H1 (cell line): ENCODE data around the gene NFE2L2. TPM values are rescaled to one million over a fixed set of nuclear protein-coding genes. Genes with fewer than 3 reads are reported as not detected.

Experiments
- CTCF ChIA-PET: fragments of 300-600 bp; sonication (Branson Sonifier 250); formaldehyde crosslinking; loops from one replicate; lab custom pipeline; 2021; ENCODE audit not compliant: partially characterized antibody; lab: Charles Lee
- POLR2A ChIA-PET: fragments of 300-600 bp; sonication (Branson Sonifier 250); formaldehyde crosslinking; loops from one replicate; lab custom pipeline; 2021; ENCODE audit warnings: inconsistent platforms; ENCODE audit not compliant: partially characterized antibody; lab: Charles Lee
- DNase-seq, 2 experiments: peaks; one replicate each; pipeline versions ENCODE4 v3.0.0 to v3.0.0-alpha.2; 2010 to 2022; ENCODE audit warnings: low spot score in 2 of 2, low read depth in 1 of 2, mixed read lengths in 1 of 2
- FAIRE-seq: peaks from 2 replicates; lab custom pipeline; 2011; peaks lifted over from hg19 to GRCh38; lab: Jason Lieb, UNC
- H2AFZ ChIP-seq: 2 replicates; pipeline ENCODE4 v1.8.1; 2012; ENCODE audit warnings: low read length, inconsistent platforms
- H2AK5ac ChIP-seq: 2 replicates; pipeline ENCODE4 v1.6.1; 2013; ENCODE audit warnings: low read depth, low read length
- H2BK120ac ChIP-seq: replicated peaks from 2 replicates; pipeline ENCODE3; 2013; ENCODE audit warnings: low read depth, low read length, inconsistent platforms
- H2BK12ac ChIP-seq: 2 replicates; pipeline ENCODE4 v1.6.1; 2013; ENCODE audit warnings: low read depth, low read length
- H2BK15ac ChIP-seq: 2 replicates; pipeline ENCODE4 v1.6.1; 2013; ENCODE audit warnings: low read length
- H2BK20ac ChIP-seq: 2 replicates; pipeline ENCODE4 v1.6.1; 2013; ENCODE audit warnings: low read length
- H2BK5ac ChIP-seq: 2 replicates; pipeline ENCODE4 v1.6.1; 2013; ENCODE audit warnings: low read depth, low read length
- H3K14ac ChIP-seq: 2 replicates; pipeline ENCODE4 v1.6.1; 2013; ENCODE audit warnings: inconsistent platforms; ENCODE audit not compliant: insufficient read length
- H3K18ac ChIP-seq: 2 replicates; pipeline ENCODE4 v1.6.1; 2013; ENCODE audit warnings: low read length; ENCODE audit errors: extremely low read depth
- H3K23ac ChIP-seq: 2 replicates; pipeline ENCODE4 v1.6.1; 2013; ENCODE audit warnings: inconsistent platforms; ENCODE audit not compliant: insufficient read length
- H3K23me2 ChIP-seq: 2 replicates; pipeline ENCODE4 v1.6.1; 2013; ENCODE audit warnings: low read depth, low read length
- H3K27ac ChIP-seq: 2 replicates; pipeline ENCODE4 v1.6.1; 2011; ENCODE audit warnings: low read depth, low read length, inconsistent platforms
- H3K27me3 ChIP-seq, 4 experiments: replicated peaks in 1 of 4; 1 replicate in 1 of 4; 2 replicates in 3 of 4; pipeline versions ENCODE4 v1.6.1 to v1.8.1; 2011 to 2013; ENCODE audit warnings: low read length in 3 of 4, mild to moderate bottlenecking in 3 of 4, inconsistent platforms in 2 of 4, mixed read lengths in 2 of 4, moderate library complexity in 1 of 4; ENCODE audit not compliant: control insufficient read depth in 3 of 4, insufficient read depth in 3 of 4; ENCODE audit errors: extremely low read depth in 1 of 4
- H3K36me3 ChIP-seq, 4 experiments: 2 replicates each; pipeline versions ENCODE4 v1.6.1 to v1.8.1; 2011 to 2013; ENCODE audit warnings: mild to moderate bottlenecking in 4 of 4, low read length in 3 of 4, moderate library complexity in 2 of 4, control low read depth in 1 of 4, inconsistent platforms in 1 of 4; ENCODE audit not compliant: insufficient read depth in 4 of 4, control insufficient read depth in 2 of 4
- H3K4ac ChIP-seq: replicated peaks from 2 replicates; pipeline ENCODE3; 2013; ENCODE audit warnings: low read length, low read depth, mixed read lengths, inconsistent platforms; ENCODE audit not compliant: insufficient read length
- H3K4me1 ChIP-seq, 4 experiments: replicated peaks in 1 of 4; 1 replicate in 1 of 4; 2 replicates in 3 of 4; pipeline versions ENCODE4 v1.6.1 to v1.8.1; 2011 to 2013; ENCODE audit warnings: low read length in 3 of 4, inconsistent platforms in 2 of 4, mixed read lengths in 1 of 4; ENCODE audit not compliant: insufficient read depth in 4 of 4, control insufficient read depth in 3 of 4
- H3K4me2 ChIP-seq, 2 experiments: 2 replicates each; pipeline versions ENCODE4 v1.6.1 to v1.8.1; 2011 to 2013; ENCODE audit warnings: low read depth in 2 of 2, low read length in 2 of 2, control low read depth in 1 of 2, inconsistent platforms in 1 of 2, mild to moderate bottlenecking in 1 of 2; ENCODE audit not compliant: insufficient read depth in 1 of 2
- H3K4me3 ChIP-seq, 4 experiments: fragments of 200-600, 300-600 bp in 1 of 4; sonication (generic), shearing (Covaris generic), sonication (Bioruptor Twin) in 1 of 4; 2 replicates each; pipeline versions ENCODE4 v1.5.1 to v1.8.1; 2011 to 2016; ENCODE audit warnings: low read length in 4 of 4, low read depth in 3 of 4, control low read depth in 2 of 4, inconsistent platforms in 2 of 4, mild to moderate bottlenecking in 2 of 4, mixed read lengths in 1 of 4, moderate library complexity in 1 of 4; ENCODE audit not compliant: insufficient read depth in 2 of 4; ENCODE audit errors: extremely low read depth in 1 of 4
- H3K56ac ChIP-seq: replicated peaks from 2 replicates; pipeline ENCODE3; 2013; ENCODE audit warnings: low read depth, mild to moderate bottlenecking, mixed read lengths, low read length, inconsistent platforms; ENCODE audit not compliant: insufficient read length
- H3K79me1 ChIP-seq: 2 replicates; pipeline ENCODE4 v1.6.1; 2013; ENCODE audit warnings: low read depth, low read length, control low read depth
- H3K79me2 ChIP-seq, 2 experiments: 2 replicates each; pipeline versions ENCODE4 v1.6.1 to v1.8.1; 2012 to 2013; ENCODE audit warnings: low read length in 2 of 2, mild to moderate bottlenecking in 2 of 2, inconsistent platforms in 1 of 2; ENCODE audit not compliant: insufficient read depth in 2 of 2, control insufficient read depth in 1 of 2
- H3K9ac ChIP-seq, 4 experiments: replicated peaks in 1 of 4; 1 replicate in 1 of 4; 2 replicates in 3 of 4; pipeline versions ENCODE4 v1.6.1 to v1.8.1; 2011 to 2013; ENCODE audit warnings: low read depth in 3 of 4, low read length in 3 of 4, control low read depth in 2 of 4, mild to moderate bottlenecking in 2 of 4, moderate library complexity in 2 of 4, inconsistent platforms in 1 of 4; ENCODE audit errors: extremely low read depth in 1 of 4
- H3K9me3 ChIP-seq, 2 experiments: 2 replicates each; pipeline versions ENCODE4 v1.6.1 to v1.8.1; 2012 to 2013; ENCODE audit warnings: mild to moderate bottlenecking in 2 of 2, moderate library complexity in 2 of 2, control low read depth in 1 of 2, inconsistent platforms in 1 of 2, low read depth in 1 of 2, low read length in 1 of 2, mixed read lengths in 1 of 2; ENCODE audit not compliant: insufficient read depth in 2 of 2
- H4K20me1 ChIP-seq, 2 experiments: replicated peaks in 1 of 2; 2 replicates each; pipeline versions ENCODE3 to v1.8.1; 2011 to 2013; ENCODE audit warnings: inconsistent platforms in 2 of 2, low read length in 2 of 2, mild to moderate bottlenecking in 1 of 2; ENCODE audit not compliant: insufficient read depth in 2 of 2, control insufficient read depth in 1 of 2
- H4K5ac ChIP-seq: 2 replicates; pipeline ENCODE4 v1.6.1; 2013; ENCODE audit warnings: low read length, low read depth, mixed read lengths, inconsistent platforms; ENCODE audit not compliant: insufficient read length
- H4K8ac ChIP-seq: 2 replicates; pipeline ENCODE4 v1.8.0; 2013; ENCODE audit warnings: mild to moderate bottlenecking, moderate library complexity, low read length, inconsistent platforms; ENCODE audit not compliant: insufficient read depth; ENCODE audit errors: extremely low read depth
- H4K91ac ChIP-seq: replicated peaks from 2 replicates; pipeline ENCODE3; 2013; ENCODE audit warnings: low read length, mixed read lengths, inconsistent platforms; ENCODE audit not compliant: insufficient read length
- CHD1 ChIP-seq: IDR thresholded peaks from 2 replicates; pipeline ENCODE4 v1.6.1; 2012; ENCODE audit warnings: low read depth, low read length, improper control_type of control experiment
- CTBP2 ChIP-seq: IDR thresholded peaks from 2 replicates; pipeline ENCODE4 v1.7.0; 2011; ENCODE audit warnings: borderline replicate concordance, mild to moderate bottlenecking, moderate library complexity, mixed read lengths, low read length; ENCODE audit not compliant: insufficient read depth, insufficient read length
- EZH2 ChIP-seq: fragments of 200-600 bp; sonication (generic); IDR thresholded peaks from 2 replicates; pipeline ENCODE4 v1.7.1; 2012; ENCODE audit warnings: low read depth, mild to moderate bottlenecking, moderate library complexity, low read length, inconsistent platforms; ENCODE audit not compliant: severe bottlenecking
- HDAC2 ChIP-seq, 2 experiments: fragments of 300-600 bp in 1 of 2; sonication (generic) in 1 of 2; IDR thresholded peaks; 2 replicates each; pipeline ENCODE4 v1.6.1; 2011 to 2012; ENCODE audit warnings: low read depth in 2 of 2, low read length in 2 of 2, mild to moderate bottlenecking in 2 of 2, moderate library complexity in 2 of 2, borderline replicate concordance in 1 of 2, inconsistent platforms in 1 of 2
- JUN ChIP-seq: IDR thresholded peaks from 2 replicates; pipeline ENCODE4 v1.6.1; 2011; ENCODE audit warnings: low read depth, mild to moderate bottlenecking, improper control_type of control experiment, low read length
- RFX5 ChIP-seq: IDR thresholded peaks from 2 replicates; pipeline ENCODE4 v1.6.1; 2011; ENCODE audit warnings: low read depth, low read length, improper control_type of control experiment, borderline replicate concordance
- SP1 ChIP-seq: IDR thresholded peaks from 2 replicates; pipeline ENCODE4 v1.6.1; 2011; ENCODE audit warnings: low read depth, low read length
- WGBS, 2 experiments: shearing (Covaris generic) in 1 of 2; methylation state at CpG; one replicate each; pipeline versions ENCODE4 v1.1.6 to v1.1.7; 2013 to 2015; ENCODE audit warnings: low lambda C conversion rate in 2 of 2, mixed read lengths in 2 of 2, inconsistent platforms in 1 of 2, low coverage in 1 of 2, missing lambda C conversion rate in 1 of 2; ENCODE audit not compliant: insufficient replicate concordance in 2 of 2, insufficient coverage in 1 of 2, insufficient read length in 1 of 2; ENCODE audit errors: extremely low coverage in 1 of 2, missing lambda C conversion rate in 1 of 2; 5-methylcytosine and 5-hydroxymethylcytosine counted together
- polyA plus RNA-seq, 7 experiments: library from polyadenylated mRNA; depleted of rRNA in 3 of 7; stranded (reverse) in 5 of 7; unstranded in 2 of 7; fragments of >200 nt in 5 of 7; fragments of 200-250 nt in 2 of 7; gene quantifications; 1 replicate in 5 of 7; 2 replicates in 1 of 7; 4 replicates in 1 of 7; pipeline versions ENCODE4 v1.2.1 to v1.2.3, GENCODE V29; 2011 to 2013; ENCODE audit warnings: missing spikeins in 2 of 7, mixed read lengths in 2 of 7
- total RNA-seq: library from RNA; stranded (reverse); fragmentation: NEBNext Ultra II Directional; extraction: Animal tissue kit (Norgen Biotek cat#: 25700); gene quantifications from 2 replicates; pipeline ENCODE4 v1.2.1, GENCODE V29; 2021
- TF ChIP-seq, protein P1 (sequence below): IDR thresholded peaks from 2 replicates; pipeline ENCODE4 v1.6.1; 2012; ENCODE audit warnings: inconsistent platforms
- TF ChIP-seq, protein P2 (sequence below): IDR thresholded peaks from 2 replicates; pipeline ENCODE4 v1.6.1; 2012; ENCODE audit warnings: low read length, inconsistent platforms

NFE2L2 gene
- total and polyA plus RNA-seq, 2 of the 8 experiments (the other 6 are each of a cell fraction or from before 2014, with no cell fraction given): 33.2 to 34.5 TPM

DNA sequence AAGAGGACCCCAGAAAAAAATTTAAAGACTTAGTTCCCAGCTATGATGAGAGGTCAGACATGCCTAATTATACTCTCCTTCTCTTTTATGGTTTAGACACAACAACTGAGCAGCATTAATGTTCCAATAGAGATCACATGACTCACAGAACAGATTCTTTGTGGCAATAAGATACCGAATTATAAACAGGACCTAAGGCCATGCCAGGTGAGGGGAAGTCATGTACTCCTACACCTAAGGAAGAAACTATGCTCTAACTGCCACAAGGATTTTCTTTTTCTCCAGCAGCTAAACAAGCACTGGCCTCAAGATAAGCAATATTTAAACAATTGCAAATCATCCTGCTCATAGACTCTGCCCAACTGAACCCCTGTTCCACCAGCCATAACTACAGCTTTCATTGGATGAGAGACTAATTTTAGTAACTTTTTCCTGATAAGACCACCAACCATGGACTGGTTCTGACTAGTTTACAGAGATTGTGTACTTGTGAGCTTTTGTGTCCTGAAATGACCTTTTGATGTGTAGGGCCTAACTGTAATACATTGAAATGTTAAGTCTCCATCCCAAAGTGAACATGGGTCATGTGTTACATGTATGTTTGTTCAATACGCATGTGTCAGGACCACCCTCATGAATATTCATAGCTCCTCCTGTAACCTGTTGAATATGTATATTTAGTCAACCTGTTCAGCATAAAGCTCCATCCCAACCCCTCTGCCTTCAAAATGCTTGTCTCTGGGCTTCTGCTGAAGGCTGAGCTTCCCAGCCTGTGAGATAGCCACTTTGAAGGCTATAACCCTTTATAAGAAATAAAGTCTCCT lies 21.6 kb upstream of the NFE2L2 start:
- no peak for DNase-seq
- Histone ChIP-seq H3K79me2 (no peaks in the 10 kb centered on the region), H2BK5ac (no peak overlapping the region), H3K4me3 (no peak overlapping the region), H2AK5ac (no peak overlapping the region), H2BK15ac (no peak overlapping the region), H3K4me1 (no peaks in the 10 kb centered on the region), H3K23me2 (no peaks in the 10 kb centered on the region), H3K4ac (no peak overlapping the region), H3K4me2 (no peak overlapping the region), H3K56ac (no peak overlapping the region), H3K18ac (no peak overlapping the region), H3K27ac (no peak overlapping the region), H4K8ac (no peak overlapping the region), H2BK12ac (no peak overlapping the region), H2AFZ (no peak overlapping the region), H4K5ac (no peak overlapping the region), H3K36me3 (no peaks in the 10 kb centered on the region), H3K14ac (no peak overlapping the region), H2BK20ac (no peak overlapping the region), H3K9me3 (no peaks in the 10 kb centered on the region), H3K79me1 (no peaks in the 10 kb centered on the region), H4K20me1 (no peaks in the 10 kb centered on the region), H3K23ac (no peak overlapping the region), H3K27me3 (no peaks in the 10 kb centered on the region), H2BK120ac (no peak overlapping the region), H4K91ac (no peak overlapping the region), H3K9ac (no peak overlapping the region)
- WGBS, 2 experiments: 85% methylated on average over 2 of the region's 2 CpGs; no CpG with 5 or more reads in 1 of the 2 experiments
- no peak for FAIRE-seq
- ChIA-PET CTCF (interaction anchor here (0.5 to 2.5 kb wide), 9 partner anchors 9 to 137 kb away, joined by 3 to 10 read pairs (median 3); no protein-coding TSS in a partner anchor), POLR2A (interaction anchor here (0.7 to 1.3 kb wide), 3 partner anchors 19 to 71 kb away, joined by 3 read pairs; partner anchors contain the start of gene NFE2L2)
- TF ChIP-seq EZH2 (no peak), SP1 (no peak), CTBP2 (no peak), HDAC2 (IDR thresholded peaks at IDR 0.05; ENCODE audit: borderline replicate concordance in 1 of 2, low read depth in 2 of 2, low read length in 2 of 2) (no peak), CHD1 (no peak), RFX5 (no peak), JUN (no peak)
- TF ChIP-seq, protein P1, sequence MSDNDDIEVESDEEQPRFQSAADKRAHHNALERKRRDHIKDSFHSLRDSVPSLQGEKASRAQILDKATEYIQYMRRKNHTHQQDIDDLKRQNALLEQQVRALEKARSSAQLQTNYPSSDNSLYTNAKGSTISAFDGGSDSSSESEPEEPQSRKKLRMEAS: no peak
- TF ChIP-seq, protein P2, sequence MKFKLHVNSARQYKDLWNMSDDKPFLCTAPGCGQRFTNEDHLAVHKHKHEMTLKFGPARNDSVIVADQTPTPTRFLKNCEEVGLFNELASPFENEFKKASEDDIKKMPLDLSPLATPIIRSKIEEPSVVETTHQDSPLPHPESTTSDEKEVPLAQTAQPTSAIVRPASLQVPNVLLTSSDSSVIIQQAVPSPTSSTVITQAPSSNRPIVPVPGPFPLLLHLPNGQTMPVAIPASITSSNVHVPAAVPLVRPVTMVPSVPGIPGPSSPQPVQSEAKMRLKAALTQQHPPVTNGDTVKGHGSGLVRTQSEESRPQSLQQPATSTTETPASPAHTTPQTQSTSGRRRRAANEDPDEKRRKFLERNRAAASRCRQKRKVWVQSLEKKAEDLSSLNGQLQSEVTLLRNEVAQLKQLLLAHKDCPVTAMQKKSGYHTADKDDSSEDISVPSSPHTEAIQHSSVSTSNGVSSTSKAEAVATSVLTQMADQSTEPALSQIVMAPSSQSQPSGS: no peak
